NCI-H69 (cell line): ENCODE measurements around the gene CTDSPL.
"Not testable (repeated sequence)": the region's sequence is repeated elsewhere in the genome, so short reads cannot be mapped to it uniquely, and the experiment has no call there.

ENCODE experiments used
- DNase-seq: peaks from one replicate; lab custom pipeline; 2025; lab: John Stamatoyannopoulos, UW

The CTDSPL gene

GRCh38 chr3:37861620-37862041, at the start of gene CTDSPL:
Gene CTDSPL, plus strand, starts transcription at chr3:37861880. Its CDS starts 320 bp downstream, at chr3:37862200.
- DNase-seq, result peak; percentile 73

DNA sequence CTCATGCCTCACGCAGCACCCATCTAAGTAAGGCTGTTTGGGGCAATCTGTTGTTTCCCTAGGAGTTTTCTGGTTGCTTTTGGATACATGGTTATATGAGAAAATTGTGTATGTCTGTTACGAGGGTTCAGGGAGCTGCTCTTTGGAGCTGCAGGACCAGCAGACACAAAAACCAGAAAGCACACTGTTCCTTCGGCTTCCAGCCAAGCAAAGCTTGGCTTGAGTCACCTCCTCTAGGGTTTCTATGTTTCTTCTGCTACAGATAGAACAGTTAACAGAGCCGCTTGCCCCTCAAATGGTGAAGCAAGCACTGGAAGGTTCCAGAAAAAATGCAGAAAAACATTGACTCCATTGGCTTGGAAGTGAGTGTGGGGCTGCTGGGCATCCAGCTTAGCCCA, 49.2 kb upstream of the CTDSPL start:
- no peak for DNase-seq

DNA sequence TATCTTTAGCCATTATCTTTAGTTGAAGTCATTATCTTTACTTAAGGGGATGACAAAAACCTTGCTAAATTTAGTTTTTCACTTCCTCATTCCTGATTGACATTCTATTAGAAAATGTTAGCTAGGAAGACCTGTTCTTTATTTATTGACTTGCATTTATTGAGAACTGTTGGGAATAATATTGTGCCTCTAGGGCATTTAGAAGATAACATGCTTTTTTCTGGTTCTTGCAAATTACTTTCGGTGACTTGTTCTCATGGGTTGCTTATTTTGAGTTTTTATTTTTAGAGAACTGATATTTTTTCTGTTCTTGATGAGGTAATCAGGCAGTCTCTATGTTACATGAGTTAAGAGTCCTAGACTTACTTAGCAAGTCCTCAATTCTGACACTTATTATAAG, 48.3 kb upstream of the CTDSPL start:
- DNase-seq, result no peak

DNA sequence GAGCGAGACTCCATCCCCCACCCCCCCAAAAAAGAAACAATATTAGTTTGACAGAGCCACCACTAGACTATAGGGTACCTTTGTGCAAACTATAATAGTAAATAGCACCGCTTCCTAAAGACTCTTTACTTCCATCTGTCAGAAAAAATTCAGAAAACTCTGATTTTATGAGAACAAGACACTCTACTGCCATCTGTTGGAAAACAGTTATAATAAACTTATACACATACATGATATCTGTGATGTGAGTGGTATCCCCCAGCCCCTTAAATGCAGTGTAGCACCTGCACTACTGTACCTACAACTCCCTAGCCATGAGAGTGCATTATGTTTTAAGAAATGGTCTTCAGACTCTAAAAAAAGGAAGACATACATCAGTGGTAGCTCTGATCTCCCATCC, 47.1 kb upstream of the CTDSPL start:
- DNase-seq, result peak; percentile 3

DNA sequence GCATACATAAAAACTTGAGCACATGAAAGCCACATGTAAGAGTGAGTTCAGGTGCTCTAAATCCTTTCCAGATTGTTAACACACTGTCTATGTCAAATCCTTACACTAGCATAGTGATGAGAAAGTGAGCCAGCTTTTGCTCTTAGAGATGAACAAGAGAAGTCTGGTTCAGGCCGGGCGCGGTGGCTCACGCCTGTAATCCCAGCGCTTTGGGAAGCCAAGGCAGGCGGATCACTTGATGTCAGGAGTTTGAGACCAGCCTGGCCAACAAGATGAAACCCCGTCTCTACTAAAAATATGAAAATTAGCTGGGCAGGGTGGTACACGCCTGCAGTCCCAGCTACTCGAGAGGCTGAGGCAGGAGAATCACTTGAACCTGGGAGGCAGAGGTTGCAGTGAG, 46.5 kb upstream of the CTDSPL start:
- not testable (repeated sequence) for DNase-seq

- no peak for DNase-seq
These were observed 45.4 kb upstream of the CTDSPL start for GRCh38 chr3:37816271-37816670.

- no peak for DNase-seq
These were observed 42.1 kb upstream of the CTDSPL start for GRCh38 chr3:37819591-37819990.

- DNase-seq, result no peak
These were observed 41.4 kb upstream of the CTDSPL start for GRCh38 chr3:37820286-37820685.

GRCh38 chr3:37823189-37823588, 38.5 kb upstream of the CTDSPL start:
- no peak for DNase-seq

GRCh38 chr3:37824090-37824953, 37.4 kb upstream of the CTDSPL start:
- peak; percentile 3 for DNase-seq

DNA sequence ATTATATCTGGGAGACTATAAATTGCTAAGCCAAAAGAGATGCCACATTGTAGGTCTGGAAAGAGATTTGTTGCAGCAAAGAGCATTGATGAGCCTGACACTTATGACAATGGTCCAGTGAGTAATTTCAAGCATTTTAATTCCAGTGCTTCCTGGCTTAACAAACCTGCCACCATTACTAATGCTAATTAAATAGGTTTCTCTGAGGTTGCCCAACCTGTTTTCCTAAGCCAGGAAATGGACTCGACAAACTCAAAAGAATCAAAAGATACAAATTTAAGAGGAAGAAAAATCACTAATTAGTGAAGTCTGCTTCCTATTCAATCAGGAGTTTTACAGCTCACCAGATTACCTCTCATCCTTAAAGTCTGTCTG, 36.7 kb upstream of the CTDSPL start:
- DNase-seq, result no peak

DNA sequence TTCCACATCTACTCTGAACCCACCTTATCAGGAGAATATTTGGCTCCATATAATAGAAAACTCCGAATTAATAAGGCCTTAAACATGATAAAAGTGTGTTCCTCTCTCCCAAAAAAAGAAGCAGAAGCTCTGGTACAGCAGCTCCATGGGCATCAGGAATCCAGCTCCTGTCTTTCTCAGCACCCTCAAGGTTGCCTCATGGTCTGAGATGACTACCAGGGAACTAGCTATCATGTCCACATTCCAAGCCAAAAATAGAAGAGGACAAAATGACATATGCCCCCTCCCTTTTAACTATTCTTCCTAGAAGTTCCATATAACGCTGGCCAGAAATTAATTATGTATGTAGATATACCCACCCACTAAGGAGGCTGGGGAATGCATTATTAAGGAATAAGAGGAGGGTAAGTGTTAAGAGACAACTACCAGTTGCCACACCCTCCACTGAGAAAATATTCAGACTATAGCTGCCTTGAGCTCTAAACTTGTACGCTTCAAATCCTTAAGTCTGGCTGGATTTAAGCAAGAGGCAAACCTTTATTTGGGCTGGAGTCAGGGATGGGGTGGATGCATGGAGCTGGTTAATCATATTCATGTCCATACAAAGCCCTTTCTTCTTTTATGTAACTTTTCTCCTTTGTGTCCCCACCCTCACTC, 35.8 kb upstream of the CTDSPL start:
- DNase-seq, result no peak

GRCh38 chr3:37826502-37826901, 35.2 kb upstream of the CTDSPL start:
- DNase-seq, result no peak

DNA sequence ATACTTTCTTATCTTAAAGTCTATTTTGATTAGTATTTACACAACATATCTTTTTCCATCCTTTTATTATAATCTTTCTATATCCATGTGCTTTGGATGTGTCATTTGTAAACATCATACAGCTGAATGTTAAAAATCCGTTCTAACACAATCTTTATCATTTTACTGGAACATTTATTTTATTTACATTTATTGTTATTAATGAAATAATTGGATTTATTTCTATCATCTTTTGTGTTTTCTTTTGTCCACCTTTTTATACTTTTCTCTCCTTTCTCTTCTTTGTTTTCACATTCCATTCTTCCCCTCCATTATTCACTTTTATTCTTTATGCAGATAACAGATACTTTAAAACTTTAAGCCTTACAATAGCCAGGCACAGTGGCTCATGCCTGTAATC, 34.7 kb upstream of the CTDSPL start:
- DNase-seq, result no peak

- no peak for DNase-seq
These were observed 29.2 kb upstream of the CTDSPL start for GRCh38 chr3:37832480-37832879.

DNA sequence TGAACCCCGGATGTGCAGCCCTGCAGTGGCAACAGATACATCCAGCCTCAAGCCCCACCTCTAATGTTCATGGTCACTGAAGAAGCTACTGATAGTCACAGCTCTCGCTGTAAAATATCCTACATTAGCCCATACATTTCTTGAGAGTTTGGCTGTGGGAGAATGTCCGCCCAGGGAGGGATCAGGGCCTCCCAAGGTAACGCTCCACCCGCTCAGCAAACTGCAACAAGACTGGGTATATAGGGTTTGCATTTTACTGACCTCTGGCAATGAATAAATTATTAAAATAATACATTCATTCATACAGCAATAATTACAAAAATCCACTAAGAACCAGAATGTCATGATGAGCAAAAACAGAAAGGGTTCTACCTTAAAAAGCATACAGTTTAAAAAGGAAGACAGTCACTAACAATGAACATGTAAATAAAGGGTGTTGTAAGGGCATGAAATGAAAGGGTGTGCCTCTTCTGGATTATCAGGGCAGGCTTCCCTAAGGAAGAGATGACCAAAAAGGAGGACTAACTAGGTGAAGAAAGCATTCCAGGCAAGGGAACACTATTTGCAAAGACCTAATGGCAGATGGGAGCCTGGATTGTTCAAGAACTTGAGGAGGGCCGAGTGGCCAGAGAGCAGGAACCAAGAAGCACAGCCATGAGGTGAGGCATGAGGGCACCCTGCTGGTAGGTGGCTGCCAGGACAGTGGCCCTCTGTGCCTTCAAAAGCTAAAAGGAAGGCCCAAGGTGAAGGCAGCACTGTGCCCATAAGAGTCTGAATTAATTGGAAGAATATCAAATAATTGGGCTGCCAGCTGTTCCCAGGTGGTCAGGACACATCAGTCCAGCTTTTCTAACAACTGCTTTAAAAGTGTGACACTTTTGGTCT, 28.1 kb upstream of the CTDSPL start:
- DNase-seq, result no peak

- DNase-seq, result no peak
These were observed 25.1 kb upstream of the CTDSPL start for GRCh38 chr3:37836589-37836988.

- no peak for DNase-seq
These were observed 14.0 kb upstream of the CTDSPL start for GRCh38 chr3:37847689-37848088.

- DNase-seq, result no peak
These were observed 12.3 kb upstream of the CTDSPL start for GRCh38 chr3:37849146-37849923.

DNA sequence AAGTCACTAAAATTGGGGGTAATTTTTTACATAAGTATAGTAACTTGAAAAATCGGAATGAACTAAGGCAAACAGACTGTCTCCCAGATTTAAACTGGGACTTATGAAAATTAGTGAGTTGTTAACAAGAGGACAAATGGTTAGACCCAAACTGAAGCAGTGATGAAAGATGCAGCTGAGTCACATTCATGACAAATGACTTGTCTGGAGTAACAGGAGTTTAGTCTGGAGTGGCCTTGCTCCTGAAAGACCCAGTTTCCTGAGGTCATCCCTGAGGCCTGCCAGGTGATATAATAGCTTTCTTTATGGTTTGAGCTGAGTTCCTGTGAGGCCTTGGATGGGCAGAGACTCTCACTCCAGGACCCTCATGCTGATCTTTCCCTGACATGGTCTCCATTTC, 9.6 kb upstream of the CTDSPL start:
- DNase-seq, result no peak

DNA sequence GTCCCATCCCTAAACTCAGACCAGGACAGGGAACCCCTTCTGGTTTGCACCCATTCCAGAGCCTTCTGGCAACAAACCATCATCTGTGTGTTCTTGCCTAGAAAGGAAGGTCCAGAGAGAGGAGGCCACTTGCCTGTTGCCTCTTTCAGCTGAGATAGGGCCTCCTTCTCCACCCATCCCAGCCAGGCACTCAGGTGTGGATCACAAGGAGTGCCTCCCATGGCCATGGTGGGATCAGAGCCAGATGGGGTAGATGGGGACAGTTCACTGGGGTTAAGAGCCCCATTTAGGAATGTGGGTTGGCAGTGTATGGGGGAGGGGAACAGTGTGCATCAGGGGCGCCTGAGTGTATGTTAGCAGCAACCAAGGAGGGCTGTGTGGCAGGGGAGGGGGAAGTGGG, 8.9 kb upstream of the CTDSPL start:
- no peak for DNase-seq
